ENCODE data around the gene EIF3K.

EIF3K gene

GRCh38 chr19:38635483-38636399 is 16.8 kb downstream of the EIF3K start:
- Histone ChIP-seq H3K4me3 (ENCODE audit: low read depth, low read length) (no peak overlapping the region), H3K36me3 (ENCODE audit: insufficient read depth, low read length) (no peaks in the 10 kb centered on the region), H2AFZ (ENCODE audit: low read length, unreplicated experiment) (no peak overlapping the region), H3K79me2 (ENCODE audit: control insufficient read depth, insufficient read depth, low read length, unreplicated experiment) (no peaks in the 10 kb centered on the region), H3K4me1 (ENCODE audit: control insufficient read depth, insufficient read depth, low read length, unreplicated experiment) (no peaks in the 10 kb centered on the region), H3K27ac (ENCODE audit: low read depth, low read length) (no peak overlapping the region), H3K27me3 (ENCODE audit: insufficient read depth, low read length) (no peaks in the 10 kb centered on the region)

- H3K27ac ChIP-seq (ENCODE audit: low read depth, low read length): no peak overlapping the region
- no peaks in the 10 kb centered on the region for H3K27me3 ChIP-seq (ENCODE audit: insufficient read depth, low read length)
- H3K36me3 ChIP-seq (ENCODE audit: insufficient read depth, low read length): no peaks in the 10 kb centered on the region
- H2AFZ ChIP-seq (ENCODE audit: low read length, unreplicated experiment): no peak overlapping the region
- H3K4me3 ChIP-seq (ENCODE audit: low read depth, low read length): no peak overlapping the region
- H3K79me2 ChIP-seq (ENCODE audit: control insufficient read depth, insufficient read depth, low read length, unreplicated experiment): no peaks in the 10 kb centered on the region
- H3K4me1 ChIP-seq (ENCODE audit: control insufficient read depth, insufficient read depth, low read length, unreplicated experiment): no peaks in the 10 kb centered on the region
Observed at GRCh38 chr19:38638461-38638860, 19.5 kb downstream of the EIF3K start.

GRCh38 chr19:38639679-38640078 is 20.7 kb downstream of the EIF3K start:
- Histone ChIP-seq H3K4me1 (ENCODE audit: control insufficient read depth, insufficient read depth, low read length, unreplicated experiment) (no peaks in the 10 kb centered on the region), H3K27me3 (ENCODE audit: insufficient read depth, low read length) (no peaks in the 10 kb centered on the region), H3K79me2 (ENCODE audit: control insufficient read depth, insufficient read depth, low read length, unreplicated experiment) (no peaks in the 10 kb centered on the region), H3K27ac (ENCODE audit: low read depth, low read length) (no peak overlapping the region), H3K4me3 (ENCODE audit: low read depth, low read length) (no peak overlapping the region), H3K36me3 (ENCODE audit: insufficient read depth, low read length) (no peaks in the 10 kb centered on the region), H2AFZ (ENCODE audit: low read length, unreplicated experiment) (no peak overlapping the region)

GRCh38 chr19:38640368-38640767 is 21.4 kb downstream of the EIF3K start:
- Histone ChIP-seq H3K4me3 (ENCODE audit: low read depth, low read length) (no peak overlapping the region), H3K27ac (ENCODE audit: low read depth, low read length) (no peak overlapping the region)

GRCh38 chr19:38642176-38642575 is 23.2 kb downstream of the EIF3K start:
- no peaks in the 10 kb centered on the region for H3K27me3 ChIP-seq (ENCODE audit: insufficient read depth, low read length)
- H3K79me2 ChIP-seq (ENCODE audit: control insufficient read depth, insufficient read depth, low read length, unreplicated experiment): no peaks in the 10 kb centered on the region
- no peak overlapping the region for H3K27ac ChIP-seq (ENCODE audit: low read depth, low read length)
- no peak overlapping the region for H2AFZ ChIP-seq (ENCODE audit: low read length, unreplicated experiment)
- no peaks in the 10 kb centered on the region for H3K36me3 ChIP-seq (ENCODE audit: insufficient read depth, low read length)
- H3K4me3 ChIP-seq (ENCODE audit: low read depth, low read length): no peak overlapping the region
- H3K4me1 ChIP-seq (ENCODE audit: control insufficient read depth, insufficient read depth, low read length, unreplicated experiment): no peaks in the 10 kb centered on the region

More at GRCh38 chr19:38640368-38640767, 21.4 kb downstream of the EIF3K start:
- Histone ChIP-seq H2AFZ (ENCODE audit: low read length, unreplicated experiment) (no peak overlapping the region), H3K79me2 (ENCODE audit: control insufficient read depth, insufficient read depth, low read length, unreplicated experiment) (no peaks in the 10 kb centered on the region), H3K27me3 (ENCODE audit: insufficient read depth, low read length) (no peaks in the 10 kb centered on the region), H3K36me3 (ENCODE audit: insufficient read depth, low read length) (no peaks in the 10 kb centered on the region), H3K4me1 (ENCODE audit: control insufficient read depth, insufficient read depth, low read length, unreplicated experiment) (no peaks in the 10 kb centered on the region)

GRCh38 chr19:38644719-38645118 is 25.7 kb downstream of the EIF3K start:
- H3K36me3 ChIP-seq (ENCODE audit: insufficient read depth, low read length): peaks cover 3% of the 10 kb centered on the region; the same call in 1 of the 2 replicates
- H3K27me3 ChIP-seq (ENCODE audit: insufficient read depth, low read length): no peaks in the 10 kb centered on the region
- H3K79me2 ChIP-seq (ENCODE audit: control insufficient read depth, insufficient read depth, low read length, unreplicated experiment): peaks cover 22% of the 10 kb centered on the region
- H2AFZ ChIP-seq (ENCODE audit: low read length, unreplicated experiment): no peak overlapping the region
- no peak overlapping the region for H3K27ac ChIP-seq (ENCODE audit: low read depth, low read length)
- H3K4me1 ChIP-seq (ENCODE audit: control insufficient read depth, insufficient read depth, low read length, unreplicated experiment): no peaks in the 10 kb centered on the region
- no peak overlapping the region for H3K4me3 ChIP-seq (ENCODE audit: low read depth, low read length)

- H2AFZ ChIP-seq (ENCODE audit: low read length, unreplicated experiment): peak within 1 kb of the TSS; percentile 68
Observed at GRCh38 chr19:38647368-38647965, 28.5 kb downstream of the EIF3K start, which contains the start of gene ACTN4. Gene ACTN4, plus strand, starts transcription at chr19:38647649. Its CDS starts 97 bp downstream, at chr19:38647746.

GRCh38 chr19:38647966-38648768 is 29.2 kb downstream of the EIF3K start:
- Histone ChIP-seq H3K79me2 (ENCODE audit: control insufficient read depth, insufficient read depth, low read length, unreplicated experiment) (peaks cover 49% of the 10 kb centered on the region), H2AFZ (ENCODE audit: low read length, unreplicated experiment) (no peak overlapping the region), H3K4me1 (ENCODE audit: control insufficient read depth, insufficient read depth, low read length, unreplicated experiment) (peaks cover 28% of the 10 kb centered on the region)

More at GRCh38 chr19:38647368-38647965, 28.5 kb downstream of the EIF3K start, which contains the start of gene ACTN4:
- Histone ChIP-seq H3K27ac (ENCODE audit: low read depth, low read length) (peak within 1 kb of the TSS; percentile 91), H3K4me3 (ENCODE audit: low read depth, low read length) (peak within 1 kb of the TSS; percentile 82), H3K79me2 (ENCODE audit: control insufficient read depth, insufficient read depth, low read length, unreplicated experiment) (peaks cover 42% of the 10 kb centered on the region), H3K4me1 (ENCODE audit: control insufficient read depth, insufficient read depth, low read length, unreplicated experiment) (peaks cover 21% of the 10 kb centered on the region), H3K27me3 (ENCODE audit: insufficient read depth, low read length) (no peaks in the 10 kb centered on the region), H3K36me3 (ENCODE audit: insufficient read depth, low read length) (peaks cover 3% of the 10 kb centered on the region; the same call in 1 of the 2 replicates)

GRCh38 chr19:38648769-38649304 is 29.8 kb downstream of the EIF3K start:
- Histone ChIP-seq H2AFZ (ENCODE audit: low read length, unreplicated experiment) (no peak overlapping the region), H3K27ac (ENCODE audit: low read depth, low read length) (peak overlapping the region; percentile 91), H3K79me2 (ENCODE audit: control insufficient read depth, insufficient read depth, low read length, unreplicated experiment) (peaks cover 56% of the 10 kb centered on the region), H3K4me1 (ENCODE audit: control insufficient read depth, insufficient read depth, low read length, unreplicated experiment) (peaks cover 35% of the 10 kb centered on the region), H3K4me3 (ENCODE audit: low read depth, low read length) (peak overlapping the region; percentile 82), H3K27me3 (ENCODE audit: insufficient read depth, low read length) (no peaks in the 10 kb centered on the region), H3K36me3 (ENCODE audit: insufficient read depth, low read length) (peaks cover 3% of the 10 kb centered on the region; the same call in 1 of the 2 replicates)

More at GRCh38 chr19:38647966-38648768, 29.2 kb downstream of the EIF3K start:
- peak overlapping the region; percentile 91 for H3K27ac ChIP-seq (ENCODE audit: low read depth, low read length)
- peak overlapping the region; percentile 82 for H3K4me3 ChIP-seq (ENCODE audit: low read depth, low read length)
- peaks cover 3% of the 10 kb centered on the region; the same call in 1 of the 2 replicates for H3K36me3 ChIP-seq (ENCODE audit: insufficient read depth, low read length)
- no peaks in the 10 kb centered on the region for H3K27me3 ChIP-seq (ENCODE audit: insufficient read depth, low read length)

All from ACC112 (cell line).